Inferior parietal cortex (tissue), 1 donor: ENCODE measurements around the gene GPR31.
"Not testable (repeated sequence)": the region's sequence is repeated elsewhere in the genome, so short reads cannot be mapped to it uniquely, and the experiment has no call there.

Experiments used
- DNase-seq: peaks from one replicate; pipeline ENCODE4 v3.0.0-alpha.2; 2016; ENCODE audit errors: extremely low spot score

GPR31 gene

GRCh38 chr6:167157863-167158262 is at the start of gene GPR31:
Gene GPR31, minus strand, starts transcription at chr6:167157980. Its CDS starts 149 bp downstream, at chr6:167157831.
- DNase-seq = no peak

- DNase-seq = no peak
These were observed 49.7 kb upstream of the GPR31 start for GRCh38 chr6:167207527-167207926.

- DNase-seq = not testable (repeated sequence)
These were observed 47.5 kb upstream of the GPR31 start for GRCh38 chr6:167205316-167205715.

- DNase-seq = not testable (repeated sequence)
These were observed 46.2 kb upstream of the GPR31 start for GRCh38 chr6:167204059-167204348.

GRCh38 chr6:167203261-167204058 is 45.7 kb upstream of the GPR31 start:
- DNase-seq = not testable (repeated sequence)

- DNase-seq = not testable (repeated sequence)
These were observed 44.8 kb upstream of the GPR31 start for GRCh38 chr6:167202613-167203012.

GRCh38 chr6:167200806-167201205 is 43.0 kb upstream of the GPR31 start:
- DNase-seq = no peak

GRCh38 chr6:167195941-167196610 is 38.3 kb upstream of the GPR31 start:
- DNase-seq = not testable (repeated sequence)

GRCh38 chr6:167193515-167194125 is 35.8 kb upstream of the GPR31 start:
- not testable (repeated sequence) for DNase-seq

GRCh38 chr6:167191043-167191583 is 33.3 kb upstream of the GPR31 start:
- not testable (repeated sequence) for DNase-seq

- DNase-seq = not testable (repeated sequence)
These were observed 29.5 kb upstream of the GPR31 start for GRCh38 chr6:167187275-167187674.

- not testable (repeated sequence) for DNase-seq
These were observed 27.3 kb upstream of the GPR31 start for GRCh38 chr6:167185101-167185500.

- DNase-seq = not testable (repeated sequence)
These were observed 25.1 kb upstream of the GPR31 start for GRCh38 chr6:167182913-167183314.

- not testable (repeated sequence) for DNase-seq
These were observed 23.6 kb upstream of the GPR31 start for GRCh38 chr6:167181351-167181750.

GRCh38 chr6:167180086-167180485 is 22.3 kb upstream of the GPR31 start:
- not testable (repeated sequence) for DNase-seq

- not testable (repeated sequence) for DNase-seq
These were observed 21.3 kb upstream of the GPR31 start for GRCh38 chr6:167178896-167179655.

GRCh38 chr6:167177271-167177670 is 19.5 kb upstream of the GPR31 start:
- not testable (repeated sequence) for DNase-seq

GRCh38 chr6:167172011-167172410 is 14.2 kb upstream of the GPR31 start:
- DNase-seq = not testable (repeated sequence)

GRCh38 chr6:167171300-167171699 is 13.5 kb upstream of the GPR31 start:
- DNase-seq = not testable (repeated sequence)

GRCh38 chr6:167169867-167170266 is 12.1 kb upstream of the GPR31 start:
- not testable (repeated sequence) for DNase-seq

GRCh38 chr6:167168296-167168695 is 10.5 kb upstream of the GPR31 start:
- DNase-seq = not testable (repeated sequence)

GRCh38 chr6:167167699-167168098 is 9.9 kb upstream of the GPR31 start:
- DNase-seq = not testable (repeated sequence)
